AG04450 (cell line): ENCODE measurements around the gene FBXO47. TPM values are rescaled to one million over a fixed set of nuclear protein-coding genes. Genes with fewer than 3 reads are reported as not detected.
A peak's percentile ranks its signal among the peaks of the same experiment; 100 is the strongest.

ENCODE experiments used
- CTCF ChIA-PET: fragments of 300-600, 350-600 bp; formaldehyde crosslinking; extraction: SDS; loops from one replicate; lab custom pipeline; 2022; ENCODE audit warnings: antibody characterized with exemption, inconsistent platforms; lab: Charles Lee
- POLR2A ChIA-PET: fragments of 350-600 bp; formaldehyde crosslinking; extraction: SDS; loops from one replicate; lab custom pipeline; 2021; ENCODE audit warnings: antibody characterized with exemption, inconsistent platforms; lab: Yijun Ruan, JAX
- DNase-seq: peaks from one replicate; pipeline ENCODE4 v3.0.0-alpha.2; 2011; ENCODE audit warnings: low read depth, low spot score
- H3K27ac ChIP-seq: one replicate; pipeline ENCODE4 v1.5.1; 2012; ENCODE audit warnings: low read depth, low read length, control low read depth
- H3K27me3 ChIP-seq: one replicate; pipeline ENCODE4 v1.6.0; 2012; ENCODE audit warnings: low read length; ENCODE audit not compliant: control insufficient read depth, insufficient read depth
- H3K4me3 ChIP-seq: 2 replicates; pipeline ENCODE4 v1.5.1; 2011; ENCODE audit warnings: mild to moderate bottlenecking, low read depth, low read length, control low read depth
- H3K9me3 ChIP-seq: 2 replicates; pipeline ENCODE4 v1.5.1; 2012; ENCODE audit warnings: low read length; ENCODE audit not compliant: control insufficient read depth, insufficient read depth
- CTCF ChIP-seq: IDR thresholded peaks from 2 replicates; pipeline ENCODE4 v1.5.1; 2011; ENCODE audit warnings: low read depth, low read length, control low read depth, inconsistent platforms
- polyA plus RNA-seq: library from polyadenylated mRNA; depleted of rRNA; stranded (reverse); fragments of >200 nt; gene quantifications from 2 replicates; pipeline ENCODE4 v1.2.3, GENCODE V29; 2011

FBXO47 gene
- polyA plus RNA-seq, 1 experiment, result not detected

- POLR2A ChIA-PET, result no interaction called here
- Histone ChIP-seq H3K9me3 (peaks cover 4% of the 10 kb centered on the region; the same call in 1 of the 2 replicates), H3K27me3 (no peaks in the 10 kb centered on the region), H3K4me3 (no peak overlapping the region), H3K27ac (no peak overlapping the region)
- no peak for TF ChIP-seq CTCF
- CTCF ChIA-PET, result no interaction called here
- DNase-seq, result no peak
Observed at GRCh38 chr17:38970128-38970527, 2.9 kb upstream of the FBXO47 start.

DNA sequence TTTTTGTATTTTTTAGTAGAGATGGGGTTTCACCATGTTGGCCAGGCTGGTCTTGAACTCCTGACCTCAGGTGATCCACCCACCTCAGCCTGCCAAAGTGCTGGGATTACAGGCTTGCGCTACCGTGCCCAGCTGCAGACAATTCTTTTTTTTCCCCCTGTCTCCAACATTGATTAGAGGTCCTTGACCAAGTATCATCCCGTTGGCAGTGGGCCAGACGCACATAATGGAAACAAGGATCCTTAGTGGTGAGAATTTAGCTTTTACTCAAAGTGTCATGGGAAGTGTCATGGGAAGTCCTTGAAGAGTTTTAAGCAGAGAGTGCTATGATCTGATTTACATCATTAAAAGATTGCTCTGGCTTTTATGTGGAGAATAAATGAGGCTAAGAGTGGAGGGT is 2.1 kb upstream of the FBXO47 start:
- no peak overlapping the region for H3K27ac ChIP-seq
- no peak for TF ChIP-seq CTCF
- H3K4me3 ChIP-seq, result no peak overlapping the region
- no peak for DNase-seq
- H3K9me3 ChIP-seq, result peaks cover 4% of the 10 kb centered on the region; the same call in 1 of the 2 replicates
- CTCF ChIA-PET, result no interaction called here
- H3K27me3 ChIP-seq, result no peaks in the 10 kb centered on the region
- POLR2A ChIA-PET, result no interaction called here

DNA sequence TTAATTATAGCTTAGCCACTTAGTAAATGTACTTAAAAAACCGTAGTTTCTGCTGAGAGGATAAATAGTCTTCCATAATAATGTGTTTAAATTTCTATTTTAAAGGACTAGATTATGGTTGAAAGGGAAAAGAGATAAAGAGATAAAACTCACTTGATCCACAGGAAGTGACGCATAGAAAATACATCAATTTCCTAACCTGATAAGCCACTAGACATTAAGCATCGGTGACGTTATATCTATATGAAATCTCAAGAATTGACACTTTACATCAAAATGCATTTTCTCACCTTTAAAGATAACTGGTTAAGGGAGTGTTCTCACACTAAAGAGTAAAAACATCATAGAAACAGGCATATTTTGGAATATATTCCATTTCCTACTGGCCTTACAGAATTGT is 5.8 kb downstream of the FBXO47 start:
- Histone ChIP-seq H3K4me3 (no peak overlapping the region), H3K27ac (no peak overlapping the region), H3K27me3 (no peaks in the 10 kb centered on the region), H3K9me3 (peaks cover 4% of the 10 kb centered on the region; the same call in 1 of the 2 replicates)
- ChIA-PET POLR2A (no interaction called here), CTCF (interaction anchor here (1.3 to 3.2 kb wide), 2 partner anchors 22 to 192 kb away, joined by 3 to 11 read pairs; no protein-coding TSS in a partner anchor)
- DNase-seq, result no peak
- no peak for TF ChIP-seq CTCF

DNA sequence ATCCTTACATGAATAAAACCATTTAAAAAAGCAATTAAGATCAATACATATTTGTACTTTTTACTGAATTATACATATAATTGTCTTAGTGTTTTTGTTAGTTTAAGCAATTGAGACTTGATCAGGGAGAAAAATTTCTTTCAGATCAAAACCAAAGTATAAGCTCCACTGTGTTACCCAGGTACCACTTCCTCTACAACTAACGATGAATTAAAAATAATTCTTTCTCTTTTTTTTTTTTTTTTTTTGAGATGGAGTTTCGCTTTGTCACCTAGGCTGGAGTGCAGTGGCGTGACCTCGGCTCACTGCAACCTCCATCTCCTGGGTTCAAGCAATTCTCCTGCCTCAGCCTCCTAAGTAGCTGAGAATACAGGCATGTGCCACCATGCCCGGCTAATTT is 6.8 kb downstream of the FBXO47 start:
- DNase-seq, result no peak
- Histone ChIP-seq H3K27me3 (no peaks in the 10 kb centered on the region), H3K27ac (no peak overlapping the region), H3K9me3 (no peaks in the 10 kb centered on the region), H3K4me3 (no peak overlapping the region)
- POLR2A ChIA-PET, result interaction anchor here (0.6 kb wide), 1 partner anchor 36 kb away, joined by 6 read pairs; no protein-coding TSS in a partner anchor
- CTCF ChIA-PET, result interaction anchor here (1.4 kb wide), 1 partner anchor 23 kb away, joined by 4 read pairs; no protein-coding TSS in a partner anchor
- TF ChIP-seq CTCF, result no peak

- H3K4me3 ChIP-seq, result no peak overlapping the region
- no peak for TF ChIP-seq CTCF
- peak overlapping the region; percentile 57 for H3K27ac ChIP-seq
- ChIA-PET CTCF (interaction anchor here (1.4 kb wide), 1 partner anchor 24 kb away, joined by 4 read pairs; no protein-coding TSS in a partner anchor), POLR2A (interaction anchor here (0.7 kb wide), 1 partner anchor 19 kb away, joined by 9 read pairs; no protein-coding TSS in a partner anchor)
- no peaks in the 10 kb centered on the region for H3K9me3 ChIP-seq
- DNase-seq, result no peak
- no peaks in the 10 kb centered on the region for H3K27me3 ChIP-seq
Observed at GRCh38 chr17:38959508-38959907, 7.7 kb downstream of the FBXO47 start.
